Subcutaneous adipose tissue (tissue), 4 donors: ENCODE measurements around the gene MOV10. TPM values are rescaled to one million over a fixed set of nuclear protein-coding genes. Genes with fewer than 3 reads are reported as not detected.

Experiments used
- CTCF ChIP-seq: fragments of 450-650 bp; IDR thresholded peaks from one replicate; pipeline ENCODE4 v1.5.1; 2016; ENCODE audit warnings: low read depth, mild to moderate bottlenecking, control low read depth, antibody characterized with exemption, moderate library complexity
- total RNA-seq, 4 donors: library from RNA; depleted of rRNA; stranded (reverse); fragments of >200 nt; gene quantifications; one replicate each; pipeline ENCODE4 v1.1.0, GENCODE V29; 2016

The MOV10 gene
- total RNA-seq, 4 donors from 2014 or later, result 11.6 to 51.6 (median 21.7) TPM

GRCh38 chr1:112721966-112722524 lies 47.6 kb downstream of the MOV10 start:
- no peak for TF ChIP-seq CTCF

GRCh38 chr1:112722601-112723510 lies 48.4 kb downstream of the MOV10 start:
- no peak for TF ChIP-seq CTCF

- no peak for TF ChIP-seq CTCF
Observed at GRCh38 chr1:112723511-112723839, 49.0 kb downstream of the MOV10 start.

GRCh38 chr1:112727716-112728115 lies 53.3 kb downstream of the MOV10 start:
- TF ChIP-seq CTCF, result no peak

GRCh38 chr1:112729909-112730308 lies 55.5 kb downstream of the MOV10 start:
- no peak for TF ChIP-seq CTCF

- no peak for TF ChIP-seq CTCF
Observed at GRCh38 chr1:112731451-112731850, 57.0 kb downstream of the MOV10 start.

GRCh38 chr1:112735752-112736151 lies 61.3 kb downstream of the MOV10 start:
- no peak for TF ChIP-seq CTCF
